Stimulated activated CD4-positive, alpha-beta T cell treated with anti-CD3 and anti-CD28 coated beads, Interleukin-1b, Interleukin-23, amount 100 ng/mL, for 1 hour (primary cell): Measurements from ENCODE around the gene TUBB4B.

Source experiments
- DNase-seq, 2 donors: peaks; one replicate each; pipeline ENCODE4 v3.0.0-alpha.2; 2020; ENCODE audit warnings: low read depth in 2 of 2

TUBB4B gene

DNA sequence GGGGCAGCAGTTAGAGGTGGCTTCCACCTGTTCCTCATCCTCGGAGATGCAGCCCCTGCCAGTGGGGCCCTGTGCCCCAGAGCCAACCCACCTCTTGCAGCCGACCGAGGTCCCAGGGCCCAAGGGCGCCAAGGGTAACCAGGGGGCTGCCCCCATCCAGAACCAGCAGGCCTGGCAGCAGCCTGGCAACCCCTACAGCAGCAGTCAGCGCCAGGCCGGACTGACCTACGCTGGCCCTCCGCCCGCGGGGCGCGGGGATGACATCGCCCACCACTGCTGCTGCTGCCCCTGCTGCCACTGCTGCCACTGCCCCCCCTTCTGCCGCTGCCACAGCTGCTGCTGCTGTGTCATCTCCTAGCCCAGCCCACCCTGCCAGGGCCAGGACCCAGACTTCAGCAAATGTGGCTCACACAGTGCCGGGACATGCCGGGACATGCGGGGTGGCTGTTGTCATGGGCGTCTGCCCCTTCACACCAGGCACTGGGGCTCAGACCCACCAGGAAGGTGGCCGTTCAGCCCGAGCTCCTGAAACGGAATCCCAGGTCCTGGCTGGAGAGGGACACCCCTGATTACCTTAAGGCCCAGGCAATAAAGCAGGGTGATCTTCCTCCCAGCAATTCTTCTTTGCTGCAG lies 15.3 kb upstream of the TUBB4B start:
- no peak for DNase-seq

- no peak for DNase-seq
Observed at GRCh38 chr9:137226338-137227053, 14.6 kb upstream of the TUBB4B start.

- peak; percentile 59 to 70 for DNase-seq
Observed at GRCh38 chr9:137227054-137227852, 13.8 kb upstream of the TUBB4B start, which contains the start of gene RNF224. Gene RNF224, plus strand, starts transcription at chr9:137227502. Its CDS starts 834 bp downstream, at chr9:137228336.

DNA sequence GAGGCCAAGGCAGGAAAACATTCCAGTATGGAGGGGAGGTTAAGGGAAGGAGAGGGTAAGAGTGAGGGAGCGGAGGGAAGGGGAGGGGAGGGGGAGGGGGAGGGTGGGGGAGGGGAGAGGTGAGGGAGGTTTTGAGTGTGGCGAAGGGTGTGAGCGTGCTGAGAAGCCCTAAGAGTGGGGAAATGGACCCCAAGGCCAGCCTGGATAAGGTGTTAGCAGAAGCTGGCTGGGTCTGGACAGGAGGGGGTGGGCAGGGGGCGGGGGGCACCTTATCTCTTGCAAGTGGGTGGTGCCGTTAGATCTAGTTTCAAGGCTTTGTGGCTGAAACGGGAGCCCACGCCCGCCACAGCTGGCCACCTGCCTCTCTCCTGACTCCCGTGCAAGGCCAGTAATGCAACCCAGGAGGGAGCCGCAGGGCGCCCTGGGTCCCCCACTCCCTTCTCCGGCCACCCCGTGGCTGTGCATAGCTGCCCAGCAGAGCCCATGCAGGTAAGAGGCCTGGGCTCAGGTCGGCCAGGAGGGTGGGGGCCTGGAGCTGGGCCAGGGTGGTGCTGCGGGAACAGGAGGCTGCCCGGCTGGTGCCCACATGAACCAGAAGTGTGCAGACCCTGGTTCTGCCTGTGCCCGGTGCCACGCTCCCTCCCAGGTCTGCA lies 13.1 kb upstream of the TUBB4B start:
- DNase-seq, result no peak

DNA sequence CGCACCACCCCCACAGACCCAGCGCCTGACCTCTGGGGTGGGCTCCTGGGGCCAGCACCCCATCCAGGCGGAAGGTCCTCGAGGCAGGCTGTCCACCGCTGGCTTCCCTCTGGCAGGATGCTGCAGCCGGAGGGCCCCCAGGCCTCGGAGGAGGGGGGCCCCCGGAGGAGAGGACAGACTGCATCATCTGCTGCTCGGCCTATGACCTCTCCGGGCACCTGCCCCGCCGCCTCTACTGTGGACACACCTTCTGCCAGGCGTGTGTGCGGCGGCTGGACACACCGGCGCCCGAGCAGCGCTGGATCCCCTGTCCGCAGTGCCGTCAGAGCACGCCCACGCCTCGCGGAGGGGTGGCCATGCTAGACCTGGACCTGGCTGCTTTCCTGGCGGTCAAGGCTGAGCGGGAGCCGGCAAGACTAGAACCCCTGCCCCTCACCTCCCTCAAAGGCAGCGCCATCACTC lies 12.6 kb upstream of the TUBB4B start:
- no peak for DNase-seq

GRCh38 chr9:137228968-137229896 lies 11.9 kb upstream of the TUBB4B start:
- DNase-seq, result no peak

DNA sequence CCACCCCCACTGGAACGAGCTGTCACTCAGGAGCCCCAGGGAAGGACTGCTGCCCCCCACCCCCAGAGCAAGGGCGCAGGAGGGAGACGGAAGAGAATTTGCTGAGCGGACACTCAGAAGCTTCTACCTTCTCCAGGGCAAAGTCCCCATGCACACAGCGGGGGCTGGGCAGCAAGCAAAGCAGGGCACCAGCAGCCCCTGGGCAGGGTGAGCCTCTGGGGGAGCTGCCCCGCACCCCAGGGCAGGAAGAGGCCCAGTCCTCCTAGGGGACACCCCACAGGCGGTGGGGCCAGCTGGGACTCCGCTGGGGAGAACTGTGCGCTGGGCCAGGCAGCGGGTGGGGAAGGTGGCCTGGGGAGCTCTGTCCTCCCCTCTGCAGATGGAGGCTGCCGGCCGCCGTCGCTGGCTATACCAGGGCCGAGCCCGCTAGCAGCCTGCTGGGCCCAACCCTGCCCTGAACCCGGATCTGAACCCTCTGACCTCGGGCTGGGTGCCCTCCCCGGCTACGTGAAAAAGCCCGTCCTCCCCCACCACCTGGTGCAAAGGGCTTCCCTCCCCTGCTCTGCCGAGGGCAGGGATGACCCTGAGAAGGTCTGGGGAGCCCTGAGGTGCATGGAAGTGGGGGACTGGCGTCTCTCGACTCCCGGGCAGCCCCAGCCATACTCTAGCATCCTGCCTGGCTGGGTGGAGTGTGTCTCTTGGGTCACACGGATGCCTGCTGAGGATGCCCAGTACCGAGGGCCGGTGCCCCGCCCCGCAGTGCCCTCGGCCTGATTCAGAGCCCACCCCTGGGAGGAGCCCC lies 11.0 kb upstream of the TUBB4B start:
- no peak for DNase-seq

DNA sequence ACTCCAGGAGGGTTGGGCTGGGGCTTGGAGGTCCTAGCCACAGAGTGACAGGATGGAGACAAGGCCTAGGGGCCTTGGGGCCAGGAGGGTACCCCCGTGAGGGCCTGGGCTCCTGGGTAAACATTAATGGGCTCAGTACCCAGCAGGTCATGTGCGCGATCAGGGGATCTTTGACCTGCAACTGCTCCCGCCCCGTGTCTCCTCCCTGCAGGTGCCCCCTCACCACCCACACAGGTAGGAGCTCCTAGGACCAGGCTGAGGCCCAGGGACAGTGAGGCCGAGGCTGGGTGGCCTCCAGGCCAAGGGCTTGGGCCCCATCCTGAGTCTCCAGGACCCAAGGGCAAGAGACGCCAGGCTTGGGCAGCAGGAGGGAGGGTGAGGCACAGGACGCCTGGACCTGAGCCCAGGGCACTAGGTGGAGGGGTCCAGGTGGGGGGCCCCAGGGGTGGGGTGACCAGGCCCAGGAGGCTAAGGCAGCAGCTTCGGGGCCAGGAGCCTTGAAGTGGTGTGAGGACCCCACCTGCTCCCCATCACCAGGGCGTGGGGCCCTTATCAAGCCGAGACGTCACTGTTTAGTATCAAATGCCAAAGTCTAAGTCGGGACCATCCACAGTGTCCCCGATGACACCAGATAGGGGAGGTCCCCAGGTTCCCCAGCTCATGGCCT lies 10.2 kb upstream of the TUBB4B start, which contains the start of gene SLC34A3:
SLC34A3 (plus strand) TSS at position 197 of the 667 bp plus-strand sequence. CDS start 802 bp downstream, outside the sequence.
- no peak for DNase-seq

- DNase-seq, result no peak
Observed at GRCh38 chr9:137231372-137232039, 9.6 kb upstream of the TUBB4B start.

- no peak for DNase-seq
Observed at GRCh38 chr9:137232101-137232500, 9.0 kb upstream of the TUBB4B start.

DNA sequence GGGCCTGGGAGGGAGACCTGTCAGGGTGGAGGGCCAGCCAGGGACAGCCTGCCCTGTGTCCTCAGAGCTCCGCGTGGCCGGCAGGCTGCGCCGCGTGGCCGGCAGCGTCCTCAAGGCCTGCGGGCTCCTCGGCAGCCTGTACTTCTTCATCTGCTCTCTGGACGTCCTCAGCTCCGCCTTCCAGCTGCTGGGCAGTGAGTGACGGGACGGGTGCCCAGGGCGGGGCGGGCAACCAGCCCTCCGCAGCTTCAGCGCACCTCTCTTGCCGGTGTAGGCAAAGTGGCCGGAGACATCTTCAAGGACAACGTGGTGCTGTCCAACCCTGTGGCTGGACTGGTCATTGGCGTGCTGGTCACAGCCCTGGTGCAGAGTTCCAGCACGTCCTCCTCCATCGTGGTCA lies 8.6 kb upstream of the TUBB4B start:
- DNase-seq, result no peak

- DNase-seq, result no peak
Observed at GRCh38 chr9:137233143-137233980, 7.7 kb upstream of the TUBB4B start.

DNA sequence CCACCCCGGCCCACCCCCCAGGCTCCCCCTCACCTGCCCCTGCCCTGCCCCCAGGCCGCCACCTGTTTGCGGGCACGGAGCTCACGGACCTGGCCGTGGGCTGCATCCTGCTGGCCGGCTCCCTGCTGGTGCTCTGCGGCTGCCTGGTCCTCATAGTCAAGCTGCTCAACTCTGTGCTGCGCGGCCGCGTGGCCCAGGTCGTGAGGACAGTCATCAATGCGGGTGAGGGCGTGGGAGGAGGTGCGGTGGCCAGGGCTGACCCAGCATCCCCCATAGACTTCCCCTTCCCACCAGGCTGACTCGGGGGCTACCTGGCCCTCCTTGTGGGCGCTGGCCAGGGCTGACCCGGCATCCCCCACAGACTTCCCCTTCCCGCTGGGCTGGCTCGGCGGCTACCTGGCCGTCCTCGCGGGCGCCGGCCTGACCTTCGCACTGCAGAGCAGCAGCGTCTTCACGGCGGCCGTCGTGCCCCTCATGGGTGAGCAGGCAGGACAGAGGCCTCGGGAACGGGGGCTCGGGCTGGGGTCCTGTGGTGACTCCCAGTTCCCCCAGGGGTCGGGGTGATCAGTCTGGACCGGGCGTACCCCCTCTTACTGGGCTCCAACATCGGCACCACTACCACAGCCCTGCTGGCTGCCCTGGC lies 6.9 kb upstream of the TUBB4B start:
- DNase-seq, result no peak

GRCh38 chr9:137234758-137235423 lies 6.2 kb upstream of the TUBB4B start:
- no peak for DNase-seq

DNA sequence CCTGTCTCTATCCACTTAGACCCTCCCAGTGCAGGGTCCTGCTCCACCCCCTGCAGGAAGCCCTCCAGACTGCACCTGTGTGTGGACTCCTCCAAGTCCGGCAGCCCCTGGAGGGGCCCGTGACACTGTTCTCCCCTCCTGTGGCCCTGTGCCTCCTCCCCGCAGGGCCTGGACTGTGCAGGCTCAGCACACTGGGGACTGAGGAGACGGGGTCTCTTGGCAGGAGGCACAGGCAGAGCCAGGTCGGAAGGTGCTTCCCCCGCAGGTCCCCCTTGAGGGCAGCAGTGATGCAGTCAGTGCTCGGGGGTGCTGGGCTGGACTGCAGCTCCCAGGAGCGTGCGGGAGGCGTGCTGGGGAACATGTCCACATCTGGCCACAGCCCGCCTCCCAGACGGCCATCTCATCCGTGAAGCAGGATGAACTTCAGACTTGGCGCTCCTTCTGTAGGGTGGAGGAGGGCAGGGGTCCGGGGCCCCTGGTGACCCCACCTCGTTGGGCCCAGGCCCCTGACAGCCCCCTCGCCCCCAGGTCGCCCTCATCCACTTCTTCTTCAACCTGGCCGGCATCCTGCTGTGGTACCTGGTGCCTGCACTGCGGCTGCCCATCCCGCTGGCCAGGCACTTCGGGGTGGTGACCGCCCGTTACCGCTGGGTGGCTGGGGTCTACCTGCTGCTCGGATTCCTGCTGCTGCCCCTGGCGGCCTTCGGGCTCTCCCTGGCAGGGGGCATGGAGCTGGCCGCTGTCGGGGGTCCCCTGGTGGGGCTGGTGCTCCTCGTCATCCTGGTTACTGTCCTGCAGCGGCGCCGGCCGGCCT lies 5.5 kb upstream of the TUBB4B start:
- DNase-seq, result no peak
